HCEC 1CT (cell line): ENCODE results near the gene CAMLG.
"Not testable (repeated sequence)": the region's sequence is repeated elsewhere in the genome, so short reads cannot be mapped to it uniquely, and the experiment has no call there.

Experiments
- DNase-seq: peaks from one replicate; pipeline ENCODE4 v3.0.0-alpha.2; 2017

The CAMLG gene

DNA sequence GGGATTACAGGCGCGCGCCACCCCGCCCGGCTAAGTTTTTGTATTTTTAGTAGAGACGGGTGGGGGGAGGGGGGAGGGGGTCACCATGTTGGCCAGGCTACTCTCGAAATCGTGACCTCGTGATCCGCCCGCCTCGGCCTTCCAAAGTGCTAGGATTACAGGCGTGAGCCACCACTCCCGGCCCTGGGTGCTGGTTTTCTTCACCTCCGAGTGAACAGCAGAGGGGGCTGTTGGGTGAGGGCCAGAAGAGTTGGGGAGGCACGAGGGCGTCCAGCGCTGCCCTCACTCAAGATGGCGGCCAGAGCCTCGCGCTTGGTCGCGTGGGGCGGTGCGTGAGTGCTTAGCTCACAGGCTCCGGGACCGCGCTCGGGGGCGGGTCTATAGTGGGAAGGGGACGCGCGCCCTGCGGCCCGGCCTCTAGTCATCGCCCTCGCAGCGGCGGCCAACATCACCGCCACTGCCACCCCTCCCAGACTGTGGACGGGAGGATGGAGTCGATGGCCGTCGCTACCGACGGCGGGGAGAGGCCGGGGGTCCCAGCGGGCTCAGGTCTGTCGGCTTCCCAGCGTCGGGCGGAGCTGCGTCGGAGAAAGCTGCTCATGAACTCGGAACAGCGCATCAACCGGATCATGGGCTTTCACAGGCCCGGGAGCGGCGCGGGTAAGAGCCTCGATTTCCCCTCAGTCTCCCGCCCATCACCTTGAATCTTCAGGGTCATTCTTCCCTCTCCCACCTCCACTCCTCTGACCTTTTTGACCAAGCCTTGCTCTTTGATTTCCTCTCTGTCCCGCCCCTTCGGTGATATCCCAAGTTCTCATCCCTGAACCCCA lies at the start of gene CAMLG:
TSS of gene CAMLG (plus strand) at position 416 of the 830 bp plus-strand sequence. CDS start at position 489, 73 bp downstream.
- DNase-seq: peak; percentile 97

DNA sequence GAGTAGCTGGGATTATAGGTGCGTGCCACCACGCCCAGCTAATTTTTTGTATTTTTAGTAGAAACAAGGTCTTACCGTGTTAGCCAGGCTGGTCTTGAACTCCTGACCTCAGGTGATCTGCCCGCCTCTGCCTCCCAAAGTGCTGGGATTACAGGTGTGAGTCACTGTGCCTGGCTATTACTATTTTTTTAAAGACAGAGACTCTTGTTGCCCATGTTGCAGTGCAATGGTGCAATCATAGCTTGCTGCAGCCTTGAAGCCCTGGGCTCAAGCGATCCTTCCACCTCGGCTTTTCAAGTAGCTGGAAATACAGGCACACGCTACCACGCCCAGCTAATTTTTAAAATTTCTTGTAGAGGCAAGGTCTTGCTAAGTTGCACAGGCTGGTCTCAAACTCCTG lies 48.2 kb upstream of the CAMLG start:
- not testable (repeated sequence) for DNase-seq

DNA sequence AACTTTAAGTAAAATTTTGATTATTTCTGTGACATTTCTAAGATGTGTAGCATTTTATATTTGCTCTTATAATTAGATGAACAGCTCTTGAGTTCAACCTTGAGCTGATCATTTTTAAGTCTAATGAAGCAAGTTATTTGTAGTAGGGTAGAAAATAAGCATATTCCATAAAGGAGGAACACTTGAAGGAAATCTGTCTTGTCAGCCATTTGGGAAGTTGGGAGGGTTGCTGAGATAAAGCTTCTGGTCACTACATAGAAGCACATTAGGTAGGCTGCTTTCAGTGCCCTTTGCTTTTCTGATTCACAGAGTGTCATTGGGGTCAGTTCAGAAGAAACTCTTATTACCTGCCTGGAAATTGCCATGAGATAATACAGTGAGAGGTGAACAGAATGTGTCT lies 45.6 kb upstream of the CAMLG start:
- DNase-seq: no peak

DNA sequence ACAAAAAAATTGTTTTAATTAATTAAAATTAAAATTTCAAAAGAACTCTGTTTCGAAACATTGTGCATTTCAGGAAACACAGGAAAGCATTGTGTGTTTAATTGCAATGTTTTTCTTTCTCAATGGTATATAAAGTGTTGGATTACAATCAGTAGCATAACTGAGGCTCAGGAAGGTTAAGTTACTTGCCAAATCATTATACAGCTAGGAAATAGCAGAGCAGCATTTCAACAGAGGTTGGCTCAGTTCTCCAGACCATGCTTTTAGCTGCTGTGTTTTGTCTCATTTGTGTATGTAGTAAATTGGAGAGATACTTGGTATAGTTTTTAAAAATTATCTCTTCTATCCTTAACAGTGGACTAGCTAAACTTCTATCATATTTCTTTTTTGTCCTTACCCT lies 30.0 kb upstream of the CAMLG start:
- no peak for DNase-seq

DNA sequence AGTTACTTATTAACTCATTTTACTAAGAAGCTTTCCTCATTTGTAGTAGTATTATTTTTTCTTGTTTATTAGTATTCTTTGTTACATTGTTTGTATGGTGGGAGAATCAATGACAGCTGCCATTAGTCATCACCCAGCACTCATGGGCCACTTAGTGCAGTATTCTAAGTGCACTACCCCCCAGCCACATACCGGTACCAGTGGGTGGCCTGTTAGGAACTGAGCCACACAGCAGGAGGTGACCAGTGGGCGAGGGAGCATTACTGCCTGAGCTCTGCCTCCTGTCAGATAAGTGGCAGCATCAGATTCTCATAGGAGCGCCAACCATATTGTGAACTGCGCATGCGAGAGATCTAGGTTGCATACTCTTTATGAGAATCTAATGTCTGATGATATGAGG lies 24.2 kb upstream of the CAMLG start:
- DNase-seq: no peak

DNA sequence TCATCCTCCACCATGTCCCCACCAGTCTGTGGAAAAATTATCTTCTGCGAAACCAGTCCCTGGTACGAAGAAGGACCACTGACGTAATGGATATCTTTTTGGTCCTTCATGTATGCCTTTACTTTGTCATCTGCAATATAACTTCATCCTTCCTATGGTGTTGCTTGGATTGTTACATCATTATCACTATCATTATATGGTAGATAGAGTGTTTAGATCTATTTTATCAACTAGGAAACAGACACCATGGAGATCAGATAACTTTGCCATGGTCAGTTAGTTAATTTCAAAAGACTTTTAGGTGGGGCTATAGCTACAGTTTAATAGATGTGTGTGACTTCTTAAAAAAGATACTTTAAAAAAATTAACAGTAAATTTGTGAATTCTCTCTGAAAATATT lies 23.8 kb upstream of the CAMLG start:
- DNase-seq: no peak

DNA sequence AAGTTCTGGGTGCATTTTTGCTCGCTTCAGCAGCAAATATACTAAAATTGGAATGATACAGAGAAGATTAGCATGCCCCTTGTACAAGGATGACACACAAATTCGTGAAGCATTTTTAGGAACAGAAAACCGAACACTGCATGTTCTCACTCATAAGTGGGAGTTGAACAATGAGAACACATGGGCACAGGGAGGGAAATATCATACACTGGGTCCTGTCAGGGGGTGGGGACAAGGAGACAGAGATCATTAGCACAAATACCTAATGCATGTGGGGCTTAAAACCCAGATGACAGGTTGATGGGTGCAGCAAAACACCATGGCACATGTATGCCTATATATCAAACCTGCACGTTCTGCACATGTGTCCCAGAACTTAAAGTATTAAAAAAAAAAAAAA lies 22.9 kb upstream of the CAMLG start:
- not testable (repeated sequence) for DNase-seq

DNA sequence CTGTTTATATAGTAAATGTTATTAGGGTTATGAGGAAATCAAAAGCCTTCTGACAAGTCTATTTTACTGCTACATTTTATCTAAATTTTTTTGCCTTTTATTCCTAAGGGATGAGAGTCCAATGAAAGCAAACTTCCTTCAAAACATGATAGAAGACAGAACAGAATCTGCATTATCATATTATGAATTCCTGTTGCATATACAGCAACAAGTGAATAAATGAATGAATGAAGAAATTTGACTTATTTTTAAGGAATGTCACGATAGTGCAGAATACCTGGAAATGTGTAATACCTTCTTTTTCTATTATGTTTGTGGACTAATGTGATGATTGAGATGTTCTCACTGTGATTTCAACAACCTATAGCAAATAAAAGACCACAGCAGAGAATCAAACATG lies 13.5 kb upstream of the CAMLG start:
- DNase-seq: no peak

DNA sequence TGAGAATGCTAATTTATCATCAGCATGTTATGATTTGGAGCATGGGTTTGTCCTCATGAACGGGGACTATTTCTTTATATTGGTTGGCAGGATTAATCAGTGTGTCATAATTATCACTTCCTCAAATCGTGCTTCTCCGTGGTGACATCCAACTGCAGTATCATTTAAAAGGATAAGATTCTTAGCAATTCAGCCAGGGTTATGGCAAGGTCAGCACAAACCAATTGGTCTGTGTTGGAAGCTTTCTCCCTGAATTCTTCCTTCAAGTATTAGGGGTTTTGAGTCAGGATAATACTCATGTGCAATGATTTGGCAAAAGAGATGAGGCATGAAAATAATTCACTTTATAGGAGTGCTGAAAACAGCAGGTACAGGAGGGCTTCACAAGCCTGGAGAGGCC lies 5.5 kb upstream of the CAMLG start:
- no peak for DNase-seq

DNA sequence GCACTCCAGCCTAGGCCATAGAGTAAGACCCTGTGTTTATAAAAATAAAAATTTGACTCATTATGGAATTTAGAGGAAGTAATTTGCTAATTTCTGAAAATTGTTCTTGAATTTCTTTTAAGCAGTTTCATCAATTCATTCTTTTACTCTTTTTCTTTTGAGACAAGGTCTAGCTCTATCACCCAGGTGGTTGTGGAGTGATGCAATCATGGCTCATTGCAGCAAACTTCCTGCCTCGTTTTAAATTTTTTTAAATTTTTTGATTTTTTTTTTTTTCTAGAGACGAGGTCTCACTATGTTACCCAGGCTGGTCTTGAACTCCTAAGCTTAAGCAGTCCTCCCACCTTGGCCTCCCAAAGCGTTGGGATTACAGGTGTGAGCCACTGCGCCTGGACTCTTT lies 3.1 kb upstream of the CAMLG start:
- DNase-seq: no peak

DNA sequence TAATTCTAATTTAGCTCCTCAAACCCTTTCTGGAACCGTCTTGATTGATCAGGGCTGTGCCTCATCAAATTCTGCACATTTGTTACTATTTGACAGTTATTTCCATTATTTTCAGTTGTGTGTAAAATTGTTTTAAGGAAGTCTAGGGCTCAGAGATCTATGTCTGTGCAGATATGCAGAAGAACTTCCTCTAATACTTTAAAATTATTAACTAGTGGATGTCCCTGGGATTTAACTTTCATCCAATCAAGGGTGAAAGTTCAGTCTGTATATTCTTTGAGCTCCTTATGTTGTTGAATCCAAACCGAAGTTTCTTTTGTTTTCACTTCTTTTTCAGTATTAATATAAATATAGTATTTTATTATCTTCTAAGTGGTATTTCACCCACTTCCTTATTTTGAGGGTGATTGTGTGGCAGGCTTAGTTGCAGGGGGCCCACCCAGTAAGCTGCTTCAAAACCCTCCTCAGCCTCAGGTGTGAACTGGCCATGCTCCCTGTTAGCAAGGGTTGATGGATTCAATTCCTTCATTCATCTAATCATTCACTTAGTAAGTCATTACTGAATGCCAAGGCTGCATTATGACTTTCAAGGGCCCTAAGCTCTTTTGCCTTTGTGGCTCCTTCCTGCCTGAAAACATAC lies 2.1 kb upstream of the CAMLG start:
- no peak for DNase-seq

DNA sequence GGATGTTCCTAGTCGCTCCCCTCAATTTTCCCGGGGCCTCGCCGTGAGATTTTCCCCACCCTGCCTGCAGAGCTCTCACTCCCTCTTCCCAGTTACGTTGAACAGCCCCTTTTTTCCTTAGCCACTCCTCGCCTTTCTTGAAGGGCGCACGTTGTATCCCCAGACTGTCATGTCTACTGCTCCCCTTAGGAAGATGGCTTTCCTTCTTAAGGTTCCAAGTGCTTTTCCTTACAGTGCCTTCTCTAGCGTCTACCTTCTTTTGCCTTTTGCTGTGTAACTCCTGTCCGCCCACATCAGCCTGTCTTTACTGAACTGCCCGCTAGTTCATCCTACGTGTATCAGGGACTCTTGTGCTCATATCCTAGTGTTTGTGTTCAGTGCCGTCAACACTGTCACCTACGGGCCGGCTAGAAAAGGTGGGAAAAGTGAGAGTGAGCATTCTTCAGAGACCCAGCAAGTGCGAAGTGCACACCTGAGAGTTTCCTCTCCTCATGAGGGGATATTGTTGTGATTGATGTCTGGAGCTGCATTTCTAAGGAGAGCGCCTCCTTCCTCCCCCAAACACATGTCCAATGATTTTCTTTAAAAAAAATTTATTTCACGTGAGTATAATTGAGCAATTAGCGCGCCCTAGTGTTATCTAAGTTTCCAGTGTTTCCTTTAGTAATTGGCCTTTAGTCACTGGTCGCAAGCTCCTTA lies 764 bp downstream of the CAMLG start:
- peak; percentile 40 for DNase-seq

DNA sequence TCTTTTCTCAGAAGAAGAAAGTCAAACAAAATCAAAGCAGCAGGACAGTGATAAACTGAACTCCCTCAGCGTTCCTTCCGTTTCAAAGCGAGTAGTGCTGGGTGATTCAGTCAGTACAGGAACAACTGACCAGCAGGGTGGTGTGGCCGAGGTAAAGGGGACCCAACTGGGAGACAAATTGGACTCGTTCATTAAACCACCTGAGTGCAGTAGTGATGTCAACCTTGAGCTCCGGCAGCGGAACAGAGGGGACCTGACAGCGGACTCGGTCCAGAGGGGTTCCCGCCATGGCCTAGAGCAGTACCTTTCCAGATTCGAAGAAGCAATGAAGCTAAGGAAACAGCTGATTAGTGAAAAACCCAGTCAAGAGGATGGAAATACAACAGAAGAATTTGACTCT lies 2.7 kb downstream of the CAMLG start:
- DNase-seq: no peak

DNA sequence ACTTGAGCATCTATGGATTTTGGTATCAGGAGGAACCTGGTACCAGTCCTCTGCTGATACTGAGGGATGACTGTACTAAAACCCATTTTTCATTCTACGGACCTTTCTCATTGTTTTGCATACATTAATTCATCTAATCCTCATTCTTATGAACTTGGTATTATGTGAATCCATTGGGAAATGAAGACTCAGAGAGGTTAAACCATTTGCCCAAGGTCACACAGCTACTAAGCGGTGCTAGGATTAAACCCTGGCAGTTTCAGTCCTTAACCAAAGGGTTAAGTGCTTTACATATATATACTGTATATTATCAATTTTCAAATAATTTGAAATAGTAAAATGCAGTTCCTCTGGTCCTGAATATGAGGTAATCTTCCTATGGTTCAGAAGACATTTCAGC lies 3.8 kb downstream of the CAMLG start:
- no peak for DNase-seq

DNA sequence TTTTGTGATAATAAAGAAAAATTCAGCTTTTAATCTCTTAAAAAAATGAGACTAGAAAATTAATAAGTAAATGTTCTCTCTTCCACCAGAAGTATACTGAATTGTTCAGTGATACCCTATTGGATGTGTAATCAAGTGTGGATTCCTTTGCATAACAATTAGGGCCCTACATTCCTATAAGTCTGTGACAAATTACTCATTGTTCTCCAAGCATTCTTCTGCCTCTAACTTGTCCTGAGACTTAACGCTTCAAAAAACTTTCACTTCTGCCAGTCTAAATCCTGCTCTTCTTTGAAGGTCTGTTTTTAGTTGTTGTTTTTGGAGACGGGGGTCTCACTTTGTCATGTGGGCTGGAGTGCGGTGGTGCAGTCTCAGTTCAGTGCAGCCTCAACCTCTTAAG lies 11.1 kb downstream of the CAMLG start:
- no peak for DNase-seq

DNA sequence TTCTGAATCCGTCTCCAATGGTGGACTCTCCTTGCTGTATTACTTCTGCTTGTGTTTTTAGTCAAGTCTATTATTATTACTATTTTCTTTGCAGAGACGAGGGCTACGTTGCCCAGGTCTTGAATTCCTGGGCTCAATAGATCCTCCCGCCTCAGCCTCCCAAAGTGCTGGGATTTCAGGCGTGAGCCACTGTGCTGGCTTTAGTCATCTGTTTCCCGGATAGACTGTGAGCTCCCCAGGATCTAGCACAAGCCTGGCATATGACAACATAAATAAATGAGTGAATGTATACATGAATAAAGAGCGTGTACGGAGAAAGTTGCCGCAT lies 19.8 kb downstream of the CAMLG start:
- DNase-seq: no peak

DNA sequence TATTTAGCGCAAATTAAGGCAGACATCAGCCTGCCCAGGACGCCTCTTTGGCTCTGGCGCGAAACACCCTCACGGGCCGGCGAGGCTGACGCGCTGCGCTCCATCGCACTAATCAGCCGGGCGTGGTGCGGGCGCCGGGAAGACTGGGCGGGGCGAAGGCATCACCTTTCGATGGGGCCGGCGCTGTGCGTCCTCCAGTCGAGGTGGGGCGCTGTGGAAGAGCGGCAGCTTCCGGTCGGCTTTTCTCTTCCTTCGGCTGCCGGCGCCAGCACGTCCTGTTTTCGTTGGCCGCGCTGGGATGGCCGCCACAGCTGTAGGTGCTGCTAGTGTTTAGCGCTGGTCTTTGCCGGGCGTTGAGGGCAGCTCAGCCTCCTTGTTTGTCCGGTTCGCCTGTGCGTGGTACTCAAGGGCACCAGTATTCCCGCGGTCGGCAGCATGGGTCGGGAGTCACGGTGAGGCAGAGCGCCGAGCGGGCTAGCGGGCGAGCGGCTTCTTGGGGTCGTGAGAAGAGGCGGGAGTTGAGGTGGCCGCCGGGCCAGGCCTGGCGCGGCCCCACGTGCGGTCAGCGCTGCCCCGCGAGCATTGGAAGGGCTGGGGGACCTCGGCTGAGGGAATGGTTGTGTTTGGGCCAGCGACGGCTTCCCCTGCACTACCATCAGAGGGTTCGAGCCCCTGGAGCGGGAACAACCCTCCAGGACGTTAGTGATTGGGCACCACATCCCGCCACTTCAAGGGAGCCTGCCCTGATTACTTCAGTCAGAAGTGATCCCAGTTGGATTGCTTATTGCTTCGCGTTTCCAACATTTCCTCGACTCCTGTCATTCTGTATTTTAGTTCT lies 20.4 kb downstream of the CAMLG start, which contains the start of gene DDX46:
TSS of gene DDX46 (plus strand) at position 276 of the 838 bp plus-strand sequence. CDS start at position 436, 160 bp downstream.
- DNase-seq: peak; percentile 93

DNA sequence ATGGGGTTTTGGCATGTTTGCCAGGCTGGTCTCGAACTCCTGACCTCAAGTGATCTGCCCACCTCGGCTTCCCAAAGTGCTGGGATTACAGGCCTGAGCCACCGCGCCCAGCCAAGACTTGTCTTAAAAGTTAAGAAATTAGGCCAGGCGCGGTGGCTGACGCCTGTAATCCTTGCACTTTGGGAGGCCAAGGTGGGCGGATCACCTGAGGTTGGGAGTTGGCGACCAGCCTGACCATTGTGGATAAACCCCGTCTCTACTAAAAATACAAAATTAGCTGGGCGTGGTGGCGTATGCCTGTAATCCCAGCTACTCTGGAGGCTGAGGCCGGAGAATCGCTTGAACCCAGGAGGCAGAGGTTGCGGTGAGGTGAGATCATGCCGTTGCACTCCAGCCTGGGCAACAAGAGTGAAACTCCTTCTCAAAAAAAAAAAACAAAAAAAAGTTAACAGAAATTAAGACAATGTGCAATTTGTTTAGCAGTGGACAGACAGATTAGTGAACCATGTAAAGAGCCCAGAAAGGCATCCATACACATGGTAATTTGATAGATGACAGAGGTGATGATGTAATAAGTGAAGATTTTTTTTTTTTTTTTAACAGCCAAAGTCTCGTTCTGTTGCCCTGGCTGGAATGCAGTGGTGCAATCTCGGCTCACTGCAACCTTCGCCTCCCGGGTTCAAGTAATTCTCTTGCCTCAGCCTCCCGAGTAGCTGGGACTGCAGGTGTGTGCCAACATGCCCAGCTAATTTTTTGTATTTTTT lies 29.4 kb downstream of the CAMLG start:
- DNase-seq: peak; percentile 11

DNA sequence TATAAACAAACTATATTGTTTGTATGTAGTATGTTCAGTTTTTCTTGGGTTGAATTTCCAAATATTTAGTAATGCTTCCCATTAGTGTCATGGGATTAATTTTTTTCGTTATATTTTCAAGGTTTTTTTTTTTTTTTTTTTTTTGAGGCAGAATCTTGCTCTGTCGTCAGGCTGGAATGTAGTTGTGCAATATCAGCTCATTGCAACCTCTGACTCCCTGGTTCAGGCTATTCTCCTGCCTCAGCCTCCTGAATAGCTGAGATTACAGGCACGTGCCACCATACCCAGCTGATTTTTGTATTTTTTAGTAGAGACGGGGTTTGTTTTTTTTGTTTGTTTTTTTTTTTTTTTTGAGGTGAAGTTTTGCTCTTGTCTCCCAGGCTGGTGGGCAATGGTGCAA lies 30.9 kb downstream of the CAMLG start:
- DNase-seq: peak; percentile 59

DNA sequence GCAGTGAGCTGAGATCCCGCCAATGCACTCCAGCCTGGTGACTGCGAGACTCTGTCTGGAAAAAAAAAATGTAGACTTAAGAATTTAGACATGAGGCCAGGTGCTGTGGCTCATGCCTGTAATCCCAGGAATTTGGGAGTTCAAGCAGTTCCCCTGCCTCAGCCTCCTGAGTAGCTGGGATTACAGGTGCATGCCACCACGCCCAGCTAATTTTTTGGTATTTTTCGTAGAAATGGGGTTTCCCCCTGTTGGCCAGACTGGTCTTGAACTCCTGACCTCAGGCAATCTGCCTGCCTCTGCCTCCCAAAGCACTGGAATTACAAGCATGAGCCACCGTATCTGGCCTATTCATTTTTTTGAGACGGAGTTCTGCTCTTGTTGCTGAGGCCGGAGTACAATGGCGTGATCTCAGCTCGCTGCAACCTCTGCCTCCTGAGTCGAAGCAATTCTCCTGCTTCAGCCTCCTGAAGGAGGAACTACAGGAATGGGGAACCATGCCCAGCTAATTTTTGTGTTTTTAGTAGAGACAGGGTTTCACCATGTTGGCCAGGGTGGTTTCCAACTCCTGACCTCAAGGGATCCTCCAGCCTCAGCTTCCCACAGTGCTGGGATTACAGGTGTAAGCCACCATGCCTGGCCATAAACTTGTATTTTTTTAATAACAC lies 34.2 kb downstream of the CAMLG start:
- no peak for DNase-seq

DNA sequence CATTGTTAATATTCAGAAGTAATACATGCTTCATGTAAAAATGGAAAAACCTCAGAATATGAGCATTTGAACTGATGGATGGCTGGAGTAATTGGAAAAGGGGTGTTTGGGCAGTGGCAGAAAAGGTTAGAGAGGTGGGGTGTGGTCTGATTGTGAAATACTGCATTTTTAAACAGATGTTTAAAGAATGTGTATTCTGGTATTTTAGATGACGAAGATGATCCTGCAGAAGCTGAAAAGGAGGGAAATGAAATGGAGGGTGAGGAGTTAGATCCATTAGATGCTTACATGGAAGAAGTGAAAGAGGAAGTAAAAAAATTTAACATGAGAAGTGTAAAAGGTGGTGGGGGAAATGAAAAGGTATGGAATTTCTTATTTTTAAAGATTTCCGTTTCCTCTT lies 39.0 kb downstream of the CAMLG start:
- DNase-seq: no peak
